SK-N-SH (cell line): Measurements from ENCODE around the gene MYLK.

Experiments
- EP300 ChIP-seq, 2 experiments: IDR thresholded peaks; 2 replicates each; pipeline versions ENCODE4 v1.4.0 to v1.6.1; 2012; ENCODE audit warnings: borderline replicate concordance in 1 of 2, low read depth in 1 of 2, low read length in 1 of 2
- MXI1 ChIP-seq: IDR thresholded peaks from 2 replicates; pipeline ENCODE4 v1.6.1; 2012; ENCODE audit warnings: mild to moderate bottlenecking, low read depth, low read length, improper control_type of control experiment
- NFIC ChIP-seq: IDR thresholded peaks from 2 replicates; pipeline ENCODE4 v1.4.0; 2012; ENCODE audit warnings: borderline replicate concordance
- RCOR1 ChIP-seq: fragments of 150-350 bp; IDR thresholded peaks from 2 replicates; pipeline ENCODE4 v1.6.1; 2017; ENCODE audit warnings: antibody characterized with exemption, low read length
- RXRA ChIP-seq: IDR thresholded peaks from 2 replicates; pipeline ENCODE4 v1.4.0; 2012; ENCODE audit warnings: low read depth, mild to moderate bottlenecking, borderline replicate concordance
- YY1 ChIP-seq: IDR thresholded peaks from 2 replicates; pipeline ENCODE4 v1.4.0; 2012; ENCODE audit warnings: low read depth, mild to moderate bottlenecking
- ZBTB33 ChIP-seq: IDR thresholded peaks from 2 replicates; pipeline ENCODE4 v1.4.0; 2012; ENCODE audit warnings: low read depth, borderline replicate concordance
- TF ChIP-seq, protein P1 (sequence below): fragments of 200-600 bp; sonication (generic); IDR thresholded peaks from 2 replicates; pipeline ENCODE4 v1.6.1; 2017; ENCODE audit warnings: antibody characterized with exemption, mild to moderate bottlenecking, moderate library complexity
- TF ChIP-seq, protein P2 (sequence below): fragments of 150-350 bp; IDR thresholded peaks from 2 replicates; pipeline ENCODE4 v1.6.1; 2017; ENCODE audit warnings: antibody characterized with exemption, low read length, low read depth, borderline replicate concordance

- no peak for TF ChIP-seq RXRA
- TF ChIP-seq, protein P1, sequence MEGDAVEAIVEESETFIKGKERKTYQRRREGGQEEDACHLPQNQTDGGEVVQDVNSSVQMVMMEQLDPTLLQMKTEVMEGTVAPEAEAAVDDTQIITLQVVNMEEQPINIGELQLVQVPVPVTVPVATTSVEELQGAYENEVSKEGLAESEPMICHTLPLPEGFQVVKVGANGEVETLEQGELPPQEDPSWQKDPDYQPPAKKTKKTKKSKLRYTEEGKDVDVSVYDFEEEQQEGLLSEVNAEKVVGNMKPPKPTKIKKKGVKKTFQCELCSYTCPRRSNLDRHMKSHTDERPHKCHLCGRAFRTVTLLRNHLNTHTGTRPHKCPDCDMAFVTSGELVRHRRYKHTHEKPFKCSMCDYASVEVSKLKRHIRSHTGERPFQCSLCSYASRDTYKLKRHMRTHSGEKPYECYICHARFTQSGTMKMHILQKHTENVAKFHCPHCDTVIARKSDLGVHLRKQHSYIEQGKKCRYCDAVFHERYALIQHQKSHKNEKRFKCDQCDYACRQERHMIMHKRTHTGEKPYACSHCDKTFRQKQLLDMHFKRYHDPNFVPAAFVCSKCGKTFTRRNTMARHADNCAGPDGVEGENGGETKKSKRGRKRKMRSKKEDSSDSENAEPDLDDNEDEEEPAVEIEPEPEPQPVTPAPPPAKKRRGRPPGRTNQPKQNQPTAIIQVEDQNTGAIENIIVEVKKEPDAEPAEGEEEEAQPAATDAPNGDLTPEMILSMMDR, result no peak
- TF ChIP-seq RCOR1, result no peak
- TF ChIP-seq MXI1, result no peak
- TF ChIP-seq, protein P2, sequence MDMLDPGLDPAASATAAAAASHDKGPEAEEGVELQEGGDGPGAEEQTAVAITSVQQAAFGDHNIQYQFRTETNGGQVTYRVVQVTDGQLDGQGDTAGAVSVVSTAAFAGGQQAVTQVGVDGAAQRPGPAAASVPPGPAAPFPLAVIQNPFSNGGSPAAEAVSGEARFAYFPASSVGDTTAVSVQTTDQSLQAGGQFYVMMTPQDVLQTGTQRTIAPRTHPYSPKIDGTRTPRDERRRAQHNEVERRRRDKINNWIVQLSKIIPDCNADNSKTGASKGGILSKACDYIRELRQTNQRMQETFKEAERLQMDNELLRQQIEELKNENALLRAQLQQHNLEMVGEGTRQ, result no peak
- TF ChIP-seq EP300 (IDR thresholded peaks at IDR 0.05; ENCODE audit: borderline replicate concordance in 1 of 2, low read depth in 1 of 2, low read length in 1 of 2), result no peak
- no peak for TF ChIP-seq NFIC
- no peak for TF ChIP-seq YY1
- TF ChIP-seq ZBTB33, result no peak
Measured at GRCh38 chr3:123632161-123632655, 251.9 kb downstream of the MYLK start.
